ENCODE measurements around the gene PRRT4. TPM values are rescaled to one million over a fixed set of nuclear protein-coding genes. Genes with fewer than 3 reads are reported as not detected.

PRRT4 gene
- total and polyA plus RNA-seq, 2 of the 4 experiments (the other 2 are of a cell fraction), result not detected

GRCh38 chr7:128387216-128388144 is 26.0 kb upstream of the PRRT4 start:
- H3K18ac ChIP-seq (ENCODE audit: low read depth, low read length), result no peak overlapping the region
- peaks cover 9% of the 10 kb centered on the region; the same call in 1 of the 2 replicates for H4K20me1 ChIP-seq (ENCODE audit: insufficient read depth, low read length)
- no peak overlapping the region for H3K14ac ChIP-seq (replicated peaks; ENCODE audit: low read depth, low read length)
- no peak overlapping the region for H3K27ac ChIP-seq (ENCODE audit: insufficient read depth, low read length)
- H3K9me3 ChIP-seq (ENCODE audit: control insufficient read depth, insufficient read depth, low read length), result no peaks in the 10 kb centered on the region
- no peak overlapping the region; the same call in 1 of the 2 replicates for H3K4me2 ChIP-seq (ENCODE audit: low read depth, low read length)
- no peak overlapping the region for H2AK5ac ChIP-seq (ENCODE audit: low read depth, low read length)
- no peak overlapping the region for H3K4me3 ChIP-seq (ENCODE audit: insufficient read depth, low read depth, low read length)
- no peaks in the 10 kb centered on the region for H3K9me1 ChIP-seq (ENCODE audit: insufficient read depth, low read length)
- H3K36me3 ChIP-seq (ENCODE audit: control insufficient read depth, insufficient read depth, low read length), result peaks cover 7% of the 10 kb centered on the region; the same call in 1 of the 2 replicates
- in situ Hi-C loops (cut with MboI; ENCODE audit: low sequenced_read_pairs), result no loop called here
- POLR2A ChIA-PET (ENCODE audit: unreplicated experiment), result interaction anchor here (1.0 kb wide), 1 partner anchor 40 kb away, joined by 4 read pairs; no protein-coding TSS in a partner anchor
- DNase-seq (peak; percentile 57), ATAC-seq (ENCODE audit: low read depth) (peak; percentile 95)
- H3K56ac ChIP-seq (ENCODE audit: extremely low read depth, insufficient read depth, low read length), result no peak overlapping the region
- no peak overlapping the region for H3K4ac ChIP-seq (ENCODE audit: low read depth, low read length)
- no peak overlapping the region for H4K5ac ChIP-seq (ENCODE audit: low read depth, low read length)
- H2AK9ac ChIP-seq (replicated peaks; ENCODE audit: low read depth, low read length, poor library complexity), result peak overlapping the region; percentile 79
- no peak overlapping the region for H2BK120ac ChIP-seq (ENCODE audit: low read depth, low read length)
- dilution Hi-C loops (cut with HindIII; ENCODE audit: low sequenced_read_pairs, unreplicated experiment), result no loop called here
- intact Hi-C loops (cut with micrococcal nuclease), result loop anchor here (1.0 kb wide), 1 partner anchor 40 kb away; no protein-coding TSS in a partner anchor
- peaks cover 34% of the 10 kb centered on the region for H3K27me3 ChIP-seq (ENCODE audit: control insufficient read depth, insufficient read depth, low read length)
- no peak overlapping the region for H4K91ac ChIP-seq (ENCODE audit: insufficient read depth, low read depth, low read length)
- H4K8ac ChIP-seq (ENCODE audit: low read depth in 2 of 2, low read length in 2 of 2), result no peak overlapping the region
- no peak overlapping the region for H3K9ac ChIP-seq (ENCODE audit: low read depth, low read length)
- H3K23ac ChIP-seq (ENCODE audit: low read depth, low read length), result no peak overlapping the region
- H3K79me1 ChIP-seq (ENCODE audit: low read depth in 1 of 2, low read length in 2 of 2), result no peaks in the 10 kb centered on the region
- 60% methylated on average over 4 of the region's 24 CpGs; no CpG with 5 or more reads in 1 of the 2 experiments for WGBS, 2 experiments (ENCODE audit: extremely low coverage in 2 of 2, insufficient read length in 1 of 2)
- no TSS peak for BruUV-seq (replicated peaks)
- H3K4me1 ChIP-seq (ENCODE audit: control insufficient read depth, insufficient read depth, low read length), result no peaks in the 10 kb centered on the region
- no peak overlapping the region for H2BK5ac ChIP-seq (ENCODE audit: low read depth, low read length, poor library complexity, severe bottlenecking)
- peak overlapping the region; percentile 67 for H2AFZ ChIP-seq (replicated peaks; ENCODE audit: low read length, poor library complexity)
- CTCF ChIA-PET, result interaction anchor here (0.6 to 3.8 kb wide), 10 partner anchors 10 to 74 kb away, joined by 3 to 66 read pairs (median 3); partner anchors contain the start of genes IMPDH1 and RBM28
- H2BK20ac ChIP-seq (ENCODE audit: low read depth, low read length), result no peak overlapping the region
- H2BK15ac ChIP-seq (ENCODE audit: low read depth, low read length), result no peak overlapping the region
- TF ChIP-seq CEBPB (IDR thresholded peaks at IDR 0.05; ENCODE audit: low read depth, low read length), result no peak
- no peak for TF ChIP-seq USF2 (IDR thresholded peaks at IDR 0.05; ENCODE audit: low read depth, low read length)
- no peak for TF ChIP-seq NFE2L2 (IDR thresholded peaks at IDR 0.05; ENCODE audit: low read depth, low read length)
- TF ChIP-seq RFX5 (IDR thresholded peaks at IDR 0.05; ENCODE audit: low read depth, low read length), result peak; percentile 55; the same call in 1 of the 2 replicates
- no peak for TF ChIP-seq MXI1 (IDR thresholded peaks at IDR 0.05; ENCODE audit: borderline replicate concordance, low read depth, low read length)
- no peak for TF ChIP-seq POLR2A (IDR thresholded peaks at IDR 0.05; ENCODE audit: low read depth, low read length)
- no peak for TF ChIP-seq RCOR1 (IDR thresholded peaks at IDR 0.05; ENCODE audit: insufficient replicate concordance, low read length)
- no peak for TF ChIP-seq BHLHE40 (IDR thresholded peaks at IDR 0.05; ENCODE audit: low read depth, low read length)
- TF ChIP-seq FOS (IDR thresholded peaks at IDR 0.05; ENCODE audit: low read depth, low read length), result no peak
- TF ChIP-seq CHD1 (IDR thresholded peaks at IDR 0.05; ENCODE audit: low read depth, low read length), result no peak
- TF ChIP-seq ELK1 (IDR thresholded peaks at IDR 0.05; ENCODE audit: borderline replicate concordance, low read depth, low read length), result no peak
- TF ChIP-seq RAD21 (IDR thresholded peaks at IDR 0.05; ENCODE audit: low read length), result peak; percentile 83
- peak; percentile 91 for TF ChIP-seq CTCF (conservative IDR thresholded peaks at IDR 0.05; ENCODE audit: low read depth, low read length)
- TF ChIP-seq SMC3 (IDR thresholded peaks at IDR 0.05; ENCODE audit: low read depth, low read length), result peak; percentile 93

Data from IMR-90 (cell line).